Measurements from ENCODE around the gene RAB14.

RAB14 gene

GRCh38 chr9:121156263-121156731 lies 45.4 kb downstream of the RAB14 start:
- TF ChIP-seq, protein P1, sequence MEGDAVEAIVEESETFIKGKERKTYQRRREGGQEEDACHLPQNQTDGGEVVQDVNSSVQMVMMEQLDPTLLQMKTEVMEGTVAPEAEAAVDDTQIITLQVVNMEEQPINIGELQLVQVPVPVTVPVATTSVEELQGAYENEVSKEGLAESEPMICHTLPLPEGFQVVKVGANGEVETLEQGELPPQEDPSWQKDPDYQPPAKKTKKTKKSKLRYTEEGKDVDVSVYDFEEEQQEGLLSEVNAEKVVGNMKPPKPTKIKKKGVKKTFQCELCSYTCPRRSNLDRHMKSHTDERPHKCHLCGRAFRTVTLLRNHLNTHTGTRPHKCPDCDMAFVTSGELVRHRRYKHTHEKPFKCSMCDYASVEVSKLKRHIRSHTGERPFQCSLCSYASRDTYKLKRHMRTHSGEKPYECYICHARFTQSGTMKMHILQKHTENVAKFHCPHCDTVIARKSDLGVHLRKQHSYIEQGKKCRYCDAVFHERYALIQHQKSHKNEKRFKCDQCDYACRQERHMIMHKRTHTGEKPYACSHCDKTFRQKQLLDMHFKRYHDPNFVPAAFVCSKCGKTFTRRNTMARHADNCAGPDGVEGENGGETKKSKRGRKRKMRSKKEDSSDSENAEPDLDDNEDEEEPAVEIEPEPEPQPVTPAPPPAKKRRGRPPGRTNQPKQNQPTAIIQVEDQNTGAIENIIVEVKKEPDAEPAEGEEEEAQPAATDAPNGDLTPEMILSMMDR (conservative IDR thresholded peaks at IDR 0.05; ENCODE audit: low read depth, low read length), result no peak
- DNase-seq (ENCODE audit: low read depth), result peak; percentile 83
- H3K4me3 ChIP-seq (ENCODE audit: low read depth, low read length), result no peak overlapping the region

DNA sequence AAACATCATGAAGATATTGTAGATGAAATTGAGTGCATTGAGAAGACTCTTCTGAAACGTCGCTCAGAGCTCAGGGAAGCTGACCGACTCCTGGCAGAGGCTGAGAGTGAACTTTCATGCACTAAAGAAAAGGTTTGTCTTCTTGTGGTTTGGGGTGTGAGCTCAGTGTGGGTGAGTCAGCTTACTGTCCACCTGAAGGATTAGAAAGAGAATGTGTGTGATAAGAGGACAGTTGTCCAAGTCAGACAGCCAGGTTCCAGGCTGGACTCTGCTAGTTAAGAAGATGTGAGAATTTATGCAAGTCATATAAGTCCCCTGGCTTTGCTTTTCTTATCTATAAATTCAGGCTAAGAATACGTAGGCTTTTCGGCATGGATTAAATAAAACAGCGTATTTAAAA lies 46.9 kb downstream of the RAB14 start:
- peak; percentile 23 for DNase-seq (ENCODE audit: low read depth)
- TF ChIP-seq, protein P1 (conservative IDR thresholded peaks at IDR 0.05; ENCODE audit: low read depth, low read length), result no peak

GRCh38 chr9:121153642-121154041 lies 48.0 kb downstream of the RAB14 start:
- TF ChIP-seq, protein P1 (conservative IDR thresholded peaks at IDR 0.05; ENCODE audit: low read depth, low read length), result no peak
- DNase-seq (ENCODE audit: low read depth), result no peak
- no peak overlapping the region for H3K4me3 ChIP-seq (ENCODE audit: low read depth, low read length)

More for the DNA sequence above, 46.9 kb downstream of the RAB14 start:
- H3K4me3 ChIP-seq (ENCODE audit: low read depth, low read length), result no peak overlapping the region

- DNase-seq (ENCODE audit: low read depth), result no peak
- H3K4me3 ChIP-seq (ENCODE audit: low read depth, low read length), result no peak overlapping the region
- TF ChIP-seq, protein P1 (conservative IDR thresholded peaks at IDR 0.05; ENCODE audit: low read depth, low read length), result no peak
Measured at GRCh38 chr9:121150188-121150587, 51.5 kb downstream of the RAB14 start.

DNA sequence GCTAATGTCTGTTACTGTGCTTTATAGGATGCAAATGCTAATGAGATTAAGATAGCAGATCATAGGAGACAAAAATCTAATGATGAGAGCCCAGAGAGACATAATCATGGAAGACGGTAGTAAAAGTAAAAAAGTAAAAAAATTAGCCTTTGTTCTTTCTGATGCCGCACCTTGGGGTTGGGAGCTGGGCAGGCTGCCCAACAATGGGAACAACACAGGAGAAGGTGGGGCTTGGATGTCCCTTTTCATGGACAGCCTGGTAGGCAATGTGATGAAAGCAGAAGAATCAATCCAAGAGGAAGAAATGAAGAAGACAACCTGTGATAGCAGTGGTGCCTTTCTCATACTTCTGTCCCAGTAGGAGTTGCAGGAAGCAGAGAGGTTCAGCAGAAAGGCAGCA lies 57.2 kb downstream of the RAB14 start:
- TF ChIP-seq, protein P1 (conservative IDR thresholded peaks at IDR 0.05; ENCODE audit: low read depth, low read length), result no peak
- no peak for DNase-seq (ENCODE audit: low read depth)
- no peak overlapping the region for H3K4me3 ChIP-seq (ENCODE audit: low read depth, low read length)

- no peak for DNase-seq (ENCODE audit: low read depth)
- TF ChIP-seq, protein P1 (conservative IDR thresholded peaks at IDR 0.05; ENCODE audit: low read depth, low read length), result no peak
- no peak overlapping the region for H3K4me3 ChIP-seq (ENCODE audit: low read depth, low read length)
Measured at GRCh38 chr9:121143771-121144170, 57.9 kb downstream of the RAB14 start.

- DNase-seq (ENCODE audit: low read depth), result no peak
- TF ChIP-seq, protein P1 (conservative IDR thresholded peaks at IDR 0.05; ENCODE audit: low read depth, low read length), result no peak
- no peak overlapping the region for H3K4me3 ChIP-seq (ENCODE audit: low read depth, low read length)
Measured at GRCh38 chr9:121141706-121142105, 60.0 kb downstream of the RAB14 start.

Measured in choroid plexus epithelial cell (primary cell).